Hepatocyte (in vitro differentiated cells): ENCODE data around the gene RSAD1. TPM values are rescaled to one million over a fixed set of nuclear protein-coding genes. Genes with fewer than 3 reads are reported as not detected.

Experiments
- DNase-seq: peaks from one replicate; pipeline ENCODE4 v3.0.0-alpha.2; 2016; ENCODE audit warnings: low spot score
- H2AFZ ChIP-seq: fragments of 200-600 bp; sonication (generic); 2 replicates; pipeline ENCODE4 v1.6.0; 2016; ENCODE audit warnings: antibody characterized with exemption, mild to moderate bottlenecking
- H3K27ac ChIP-seq: fragments of 200-600 bp; sonication (generic); 2 replicates; pipeline ENCODE4 v1.5.1; 2016; ENCODE audit warnings: mild to moderate bottlenecking
- H3K27me3 ChIP-seq: fragments of 200-600 bp; sonication (generic); 2 replicates; pipeline ENCODE4 v1.6.1; 2016
- H3K36me3 ChIP-seq: fragments of 200-600 bp; sonication (generic); replicated peaks from 2 replicates; pipeline ENCODE4 v1.5.1; 2016; ENCODE audit warnings: low read depth; ENCODE audit not compliant: insufficient read depth
- H3K4me1 ChIP-seq: fragments of 200-600 bp; sonication (generic); 2 replicates; pipeline ENCODE4 v1.5.1; 2016; ENCODE audit warnings: mild to moderate bottlenecking, moderate library complexity; ENCODE audit not compliant: insufficient read depth
- H3K4me2 ChIP-seq: fragments of 200-600 bp; sonication (generic); 2 replicates; pipeline ENCODE4 v1.6.0; 2016
- H3K4me3 ChIP-seq: fragments of 200-600 bp; sonication (generic); 2 replicates; pipeline ENCODE4 v1.5.1; 2016; ENCODE audit warnings: mild to moderate bottlenecking
- H3K79me2 ChIP-seq: fragments of 200-600 bp; sonication (generic); 2 replicates; pipeline ENCODE4 v1.6.0; 2017; ENCODE audit warnings: mild to moderate bottlenecking
- H3K9me2 ChIP-seq: fragments of 200-600 bp; sonication (generic); replicated peaks from 2 replicates; pipeline ENCODE4 v1.6.0; 2017; ENCODE audit warnings: mild to moderate bottlenecking; ENCODE audit not compliant: insufficient read depth
- H3K9me3 ChIP-seq: fragments of 200-600 bp; sonication (generic); 2 replicates; pipeline ENCODE4 v1.5.1; 2016; ENCODE audit warnings: low read depth, mild to moderate bottlenecking
- H4K20me1 ChIP-seq: fragments of 200-600 bp; sonication (generic); 2 replicates; pipeline ENCODE4 v1.6.0; 2016; ENCODE audit warnings: mild to moderate bottlenecking; ENCODE audit not compliant: insufficient read depth, poor library complexity, severe bottlenecking
- EZH2 ChIP-seq: fragments of 200-600 bp; sonication (generic); IDR thresholded peaks from 2 replicates; pipeline ENCODE4 v1.6.1; 2016; ENCODE audit warnings: antibody characterized with exemption, mild to moderate bottlenecking, borderline replicate concordance
- EZH2phosphoT487 ChIP-seq: fragments of 200-600 bp; sonication (generic); IDR thresholded peaks from one replicate; pipeline ENCODE4 v1.6.1; 2018; ENCODE audit warnings: antibody characterized with exemption, mild to moderate bottlenecking, low read depth, moderate library complexity; ENCODE audit not compliant: unreplicated experiment, severe bottlenecking
- WGBS: methylation state at CpG from one replicate; pipeline ENCODE4 v1.1.6; 2016; ENCODE audit warnings: low lambda C conversion rate; ENCODE audit errors: missing lambda C conversion rate; 5-methylcytosine and 5-hydroxymethylcytosine counted together
- polyA plus RNA-seq: library from polyadenylated mRNA; unstranded; fragments of >200 nt; fragmentation: Nextera tagmentation; extraction: Ambion mirVana; gene quantifications from 2 replicates; pipeline ENCODE4 v1.2.1, GENCODE V29; 2016
- total RNA-seq: library from RNA; depleted of rRNA; stranded (reverse); fragments of >200 nt; gene quantifications from 2 replicates; pipeline ENCODE4 v1.2.3, GENCODE V29; 2014
- TF ChIP-seq, protein P1 (sequence below): fragments of 200-600 bp; sonication (generic); IDR thresholded peaks from 2 replicates; pipeline ENCODE4 v1.5.1; 2016; ENCODE audit warnings: antibody characterized with exemption, mild to moderate bottlenecking; ENCODE audit not compliant: poor library complexity

The RSAD1 gene
- total and polyA plus RNA-seq, 2 experiments from 2014 or later: 28.6 to 44.2 TPM

DNA sequence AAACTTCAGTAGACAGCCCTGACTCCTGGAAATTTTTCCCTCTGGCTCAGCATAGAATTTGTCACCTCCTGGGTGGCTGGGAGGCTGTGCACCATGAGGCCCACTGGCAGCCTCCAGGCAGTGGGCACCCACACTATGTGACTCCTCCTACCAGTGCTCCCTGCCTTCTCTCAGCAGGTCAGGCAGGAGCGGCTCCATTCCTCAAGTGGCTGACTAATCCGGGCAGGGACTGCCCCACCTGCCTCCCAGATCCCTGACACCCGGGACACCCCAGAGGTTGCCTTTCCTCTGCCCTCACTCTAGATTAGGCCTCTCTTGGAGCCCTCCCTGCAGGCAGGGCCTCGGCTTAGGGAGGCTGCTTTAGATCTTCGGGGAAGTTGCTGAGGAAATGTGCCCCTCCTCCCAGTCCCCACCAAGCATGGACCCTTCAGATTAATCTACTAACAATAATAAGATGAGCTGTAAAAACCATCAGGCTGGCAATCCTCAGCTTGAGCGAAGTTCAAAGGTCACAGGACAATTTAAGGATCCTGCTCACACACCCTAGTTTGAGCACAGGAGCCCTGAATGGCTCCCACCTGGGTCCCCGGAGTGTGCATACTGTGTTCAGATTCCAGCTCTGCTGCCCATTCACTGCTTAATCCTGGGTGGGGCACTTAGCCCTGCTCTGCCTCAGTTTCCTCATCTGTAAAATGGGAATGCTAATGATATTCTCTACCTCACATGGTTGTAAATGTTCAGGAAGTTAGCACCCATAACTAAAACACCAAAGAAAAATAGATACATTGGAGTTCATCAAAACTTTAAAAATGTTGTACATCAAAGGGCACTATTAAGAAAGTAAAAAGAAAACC lies 19.6 kb downstream of the RSAD1 start:
- WGBS: 55% methylated on average over 7 of the region's 7 CpGs
- H3K4me2 ChIP-seq: no peak overlapping the region
- H4K20me1 ChIP-seq: no peaks in the 10 kb centered on the region
- no peak overlapping the region for H3K4me3 ChIP-seq
- H3K9me2 ChIP-seq: no peaks in the 10 kb centered on the region
- H3K9me3 ChIP-seq: no peaks in the 10 kb centered on the region
- H3K4me1 ChIP-seq: peaks cover 6% of the 10 kb centered on the region
- TF ChIP-seq EZH2 (no peak), EZH2phosphoT487 (no peak)
- TF ChIP-seq, protein P1, sequence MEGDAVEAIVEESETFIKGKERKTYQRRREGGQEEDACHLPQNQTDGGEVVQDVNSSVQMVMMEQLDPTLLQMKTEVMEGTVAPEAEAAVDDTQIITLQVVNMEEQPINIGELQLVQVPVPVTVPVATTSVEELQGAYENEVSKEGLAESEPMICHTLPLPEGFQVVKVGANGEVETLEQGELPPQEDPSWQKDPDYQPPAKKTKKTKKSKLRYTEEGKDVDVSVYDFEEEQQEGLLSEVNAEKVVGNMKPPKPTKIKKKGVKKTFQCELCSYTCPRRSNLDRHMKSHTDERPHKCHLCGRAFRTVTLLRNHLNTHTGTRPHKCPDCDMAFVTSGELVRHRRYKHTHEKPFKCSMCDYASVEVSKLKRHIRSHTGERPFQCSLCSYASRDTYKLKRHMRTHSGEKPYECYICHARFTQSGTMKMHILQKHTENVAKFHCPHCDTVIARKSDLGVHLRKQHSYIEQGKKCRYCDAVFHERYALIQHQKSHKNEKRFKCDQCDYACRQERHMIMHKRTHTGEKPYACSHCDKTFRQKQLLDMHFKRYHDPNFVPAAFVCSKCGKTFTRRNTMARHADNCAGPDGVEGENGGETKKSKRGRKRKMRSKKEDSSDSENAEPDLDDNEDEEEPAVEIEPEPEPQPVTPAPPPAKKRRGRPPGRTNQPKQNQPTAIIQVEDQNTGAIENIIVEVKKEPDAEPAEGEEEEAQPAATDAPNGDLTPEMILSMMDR: no peak
- no peaks in the 10 kb centered on the region for H3K27me3 ChIP-seq
- no peak overlapping the region for H3K27ac ChIP-seq
- DNase-seq: no peak
- no peak overlapping the region for H2AFZ ChIP-seq
- no peaks in the 10 kb centered on the region for H3K79me2 ChIP-seq
- H3K36me3 ChIP-seq: no peaks in the 10 kb centered on the region

GRCh38 chr17:50499270-50499669 lies 20.6 kb downstream of the RSAD1 start:
- TF ChIP-seq, protein P1: no peak
- TF ChIP-seq EZH2phosphoT487 (no peak), EZH2 (no peak)

DNA sequence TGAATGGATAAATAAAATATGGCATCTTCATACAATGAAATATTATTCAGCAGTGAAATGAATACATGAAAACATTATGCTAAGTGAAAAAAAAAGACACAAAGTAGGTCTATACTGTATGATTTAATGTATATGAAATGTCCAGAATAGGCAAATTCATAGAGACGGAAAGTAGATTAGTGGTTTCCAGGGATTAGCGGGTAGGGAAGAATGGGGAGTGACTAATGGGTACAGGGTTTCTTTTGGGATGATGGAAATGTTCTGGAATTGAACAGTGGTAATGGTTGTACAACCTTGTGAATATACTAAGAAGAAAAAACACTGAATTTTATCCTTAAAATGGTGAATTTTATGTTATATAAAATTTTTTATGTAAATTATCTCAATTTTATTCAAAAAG lies 21.1 kb downstream of the RSAD1 start:
- no peaks in the 10 kb centered on the region for H4K20me1 ChIP-seq
- H3K27ac ChIP-seq: no peak overlapping the region
- peaks cover 6% of the 10 kb centered on the region for H3K4me1 ChIP-seq
- no peaks in the 10 kb centered on the region for H3K27me3 ChIP-seq
- H2AFZ ChIP-seq: no peak overlapping the region
- 91% methylated on average over 2 of the region's 2 CpGs for WGBS
- no peaks in the 10 kb centered on the region for H3K79me2 ChIP-seq
- H3K4me2 ChIP-seq: no peak overlapping the region
- H3K9me2 ChIP-seq: no peaks in the 10 kb centered on the region
- no peaks in the 10 kb centered on the region for H3K36me3 ChIP-seq
- DNase-seq: no peak
- no peak for TF ChIP-seq EZH2
- TF ChIP-seq, protein P1: no peak
- no peak for TF ChIP-seq EZH2phosphoT487
- H3K9me3 ChIP-seq: no peaks in the 10 kb centered on the region
- H3K4me3 ChIP-seq: no peak overlapping the region

More at GRCh38 chr17:50499270-50499669, 20.6 kb downstream of the RSAD1 start:
- H3K79me2 ChIP-seq: no peaks in the 10 kb centered on the region
- no peaks in the 10 kb centered on the region for H3K36me3 ChIP-seq
- H3K9me2 ChIP-seq: no peaks in the 10 kb centered on the region
- no peak overlapping the region for H2AFZ ChIP-seq
- no peak for DNase-seq
- H3K27ac ChIP-seq: no peak overlapping the region
- no peaks in the 10 kb centered on the region for H3K9me3 ChIP-seq
- no peaks in the 10 kb centered on the region for H4K20me1 ChIP-seq
- H3K27me3 ChIP-seq: no peaks in the 10 kb centered on the region
- H3K4me2 ChIP-seq: no peak overlapping the region
- H3K4me3 ChIP-seq: no peak overlapping the region
- H3K4me1 ChIP-seq: peaks cover 6% of the 10 kb centered on the region
